ENCODE data around the gene SNAP47. TPM values are rescaled to one million over a fixed set of nuclear protein-coding genes. Genes with fewer than 3 reads are reported as not detected.

The SNAP47 gene
- polyA plus RNA-seq, 1 of the 3 experiments (the other 2 are of a cell fraction), result 45.6 TPM

DNA sequence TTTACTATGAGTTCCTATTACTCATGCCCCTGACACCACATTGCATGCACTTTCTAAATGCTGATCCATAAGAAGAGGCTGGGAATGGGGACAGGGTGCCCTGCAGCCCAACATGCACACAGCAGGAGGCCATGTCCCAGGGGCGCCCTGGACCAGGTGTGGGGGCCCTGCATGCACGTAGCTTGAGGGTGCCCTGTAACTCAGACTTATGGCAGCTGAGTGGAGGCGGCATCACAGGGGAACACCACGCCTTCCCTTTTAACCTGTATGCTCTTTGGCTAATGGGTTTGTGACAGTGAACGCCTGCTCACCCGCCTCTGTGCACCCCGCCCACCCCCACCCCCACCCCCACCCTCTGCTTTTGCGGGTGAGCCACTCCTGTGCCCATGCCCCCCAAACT, 36.1 kb downstream of the SNAP47 start:
- H3K79me2 ChIP-seq (ENCODE audit: insufficient read depth), result no peaks in the 10 kb centered on the region
- no peak overlapping the region for H2AFZ ChIP-seq (ENCODE audit: low read depth)
- H3K27me3 ChIP-seq (ENCODE audit: insufficient read depth), result no peaks in the 10 kb centered on the region
- H3K36me3 ChIP-seq (replicated peaks in 1 of 2; ENCODE audit: control insufficient read depth in 1 of 2, insufficient read depth in 2 of 2, low read length in 1 of 2), result peaks cover 4 to 53% of the 10 kb centered on the region in 2 experiments
- H3K4me2 ChIP-seq, result no peak overlapping the region
- H3K9me2 ChIP-seq, result no peaks in the 10 kb centered on the region
- no peak overlapping the region for H3K27ac ChIP-seq (ENCODE audit: low read depth in 2 of 2, low read length in 1 of 2)
- CTCF ChIA-PET, result no interaction called here
- TF ChIP-seq TCF12 (IDR thresholded peaks at IDR 0.05), result no peak
- TF ChIP-seq, protein P1, sequence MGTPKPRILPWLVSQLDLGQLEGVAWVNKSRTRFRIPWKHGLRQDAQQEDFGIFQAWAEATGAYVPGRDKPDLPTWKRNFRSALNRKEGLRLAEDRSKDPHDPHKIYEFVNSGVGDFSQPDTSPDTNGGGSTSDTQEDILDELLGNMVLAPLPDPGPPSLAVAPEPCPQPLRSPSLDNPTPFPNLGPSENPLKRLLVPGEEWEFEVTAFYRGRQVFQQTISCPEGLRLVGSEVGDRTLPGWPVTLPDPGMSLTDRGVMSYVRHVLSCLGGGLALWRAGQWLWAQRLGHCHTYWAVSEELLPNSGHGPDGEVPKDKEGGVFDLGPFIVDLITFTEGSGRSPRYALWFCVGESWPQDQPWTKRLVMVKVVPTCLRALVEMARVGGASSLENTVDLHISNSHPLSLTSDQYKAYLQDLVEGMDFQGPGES (IDR thresholded peaks at IDR 0.05; ENCODE audit: low read depth, low read length), result no peak
- TF ChIP-seq, protein P2, sequence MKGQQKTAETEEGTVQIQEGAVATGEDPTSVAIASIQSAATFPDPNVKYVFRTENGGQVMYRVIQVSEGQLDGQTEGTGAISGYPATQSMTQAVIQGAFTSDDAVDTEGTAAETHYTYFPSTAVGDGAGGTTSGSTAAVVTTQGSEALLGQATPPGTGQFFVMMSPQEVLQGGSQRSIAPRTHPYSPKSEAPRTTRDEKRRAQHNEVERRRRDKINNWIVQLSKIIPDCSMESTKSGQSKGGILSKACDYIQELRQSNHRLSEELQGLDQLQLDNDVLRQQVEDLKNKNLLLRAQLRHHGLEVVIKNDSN (IDR thresholded peaks at IDR 0.05; ENCODE audit: borderline replicate concordance, low read depth), result no peak
- H3F3A ChIP-seq (replicated peaks; ENCODE audit: insufficient read depth), result peaks cover 7% of the 10 kb centered on the region
- POLR2A ChIA-PET, result no interaction called here
- H3K9me3 ChIP-seq, result no peaks in the 10 kb centered on the region
- 92% methylated on average over 7 of the region's 8 CpGs for WGBS (ENCODE audit: low lambda C conversion rate)
- peaks cover 0 to 11% of the 10 kb centered on the region in 2 experiments; a peak in 3 of 4 replicates for H3K4me1 ChIP-seq (ENCODE audit: control insufficient read depth in 1 of 2, insufficient read depth in 2 of 2, low read depth in 1 of 2, low read length in 1 of 2)
- no peak for DNase-seq
- no peaks in the 10 kb centered on the region for H4K20me1 ChIP-seq (ENCODE audit: insufficient read depth)
- H3K9ac ChIP-seq, result no peak overlapping the region
- no peak overlapping the region for H3K4me3 ChIP-seq (ENCODE audit: low read depth in 2 of 2, low read length in 1 of 2)

DNA sequence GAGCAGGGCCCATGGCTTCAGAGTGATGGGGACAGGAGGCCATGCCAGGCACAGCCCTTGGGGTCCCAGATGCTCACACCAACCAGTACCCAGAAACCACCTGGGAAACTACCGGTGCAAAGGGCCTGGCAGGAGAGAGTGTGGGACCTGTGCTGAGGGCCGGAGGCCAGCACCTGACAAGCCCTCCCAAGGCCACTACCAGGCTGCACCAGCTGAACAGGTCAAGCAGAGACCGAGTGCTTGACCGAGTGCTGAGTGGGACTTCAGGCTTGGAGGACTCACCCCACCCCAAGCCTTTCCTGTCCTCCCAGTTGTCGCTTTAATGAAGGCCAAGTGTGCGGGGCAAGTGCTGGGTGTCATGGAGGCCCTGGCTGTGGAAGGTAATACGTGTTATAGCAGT, 36.5 kb downstream of the SNAP47 start:
- H2AFZ ChIP-seq (ENCODE audit: low read depth), result no peak overlapping the region
- TF ChIP-seq GABPA (IDR thresholded peaks at IDR 0.05; ENCODE audit: low read depth) (no peak), FOSL2 (IDR thresholded peaks at IDR 0.05; ENCODE audit: borderline replicate concordance, low read depth) (no peak), RFX5 (IDR thresholded peaks at IDR 0.05; ENCODE audit: low read length) (no peak), EZH2phosphoT487 (IDR thresholded peaks at IDR 0.05; ENCODE audit: borderline replicate concordance, low read depth) (no peak), RAD21 (IDR thresholded peaks at IDR 0.05; ENCODE audit: low read length) (no peak), CHD2 (IDR thresholded peaks at IDR 0.05; ENCODE audit: low read length, partially characterized antibody) (no peak), EP300 (IDR thresholded peaks at IDR 0.05; ENCODE audit: borderline replicate concordance in 1 of 2, low read depth in 1 of 2, low read length in 1 of 2) (no peak), JUND (IDR thresholded peaks at IDR 0.05) (no peak), FOXJ3 (CRISPR knock-in tag; IDR thresholded peaks at IDR 0.05) (no peak)
- TF ChIP-seq, protein P3, sequence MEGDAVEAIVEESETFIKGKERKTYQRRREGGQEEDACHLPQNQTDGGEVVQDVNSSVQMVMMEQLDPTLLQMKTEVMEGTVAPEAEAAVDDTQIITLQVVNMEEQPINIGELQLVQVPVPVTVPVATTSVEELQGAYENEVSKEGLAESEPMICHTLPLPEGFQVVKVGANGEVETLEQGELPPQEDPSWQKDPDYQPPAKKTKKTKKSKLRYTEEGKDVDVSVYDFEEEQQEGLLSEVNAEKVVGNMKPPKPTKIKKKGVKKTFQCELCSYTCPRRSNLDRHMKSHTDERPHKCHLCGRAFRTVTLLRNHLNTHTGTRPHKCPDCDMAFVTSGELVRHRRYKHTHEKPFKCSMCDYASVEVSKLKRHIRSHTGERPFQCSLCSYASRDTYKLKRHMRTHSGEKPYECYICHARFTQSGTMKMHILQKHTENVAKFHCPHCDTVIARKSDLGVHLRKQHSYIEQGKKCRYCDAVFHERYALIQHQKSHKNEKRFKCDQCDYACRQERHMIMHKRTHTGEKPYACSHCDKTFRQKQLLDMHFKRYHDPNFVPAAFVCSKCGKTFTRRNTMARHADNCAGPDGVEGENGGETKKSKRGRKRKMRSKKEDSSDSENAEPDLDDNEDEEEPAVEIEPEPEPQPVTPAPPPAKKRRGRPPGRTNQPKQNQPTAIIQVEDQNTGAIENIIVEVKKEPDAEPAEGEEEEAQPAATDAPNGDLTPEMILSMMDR (IDR thresholded peaks at IDR 0.05), result no peak
- no peak overlapping the region for H3K4me2 ChIP-seq
- no peak overlapping the region for H3K9ac ChIP-seq
- H4K20me1 ChIP-seq (ENCODE audit: insufficient read depth), result no peaks in the 10 kb centered on the region
- no peak overlapping the region for H3K27ac ChIP-seq (ENCODE audit: low read depth in 2 of 2, low read length in 1 of 2)
- H3K79me2 ChIP-seq (ENCODE audit: insufficient read depth), result no peaks in the 10 kb centered on the region
- ChIA-PET CTCF (interaction anchor here (0.7 to 4.1 kb wide), 3 partner anchors 8 to 291 kb away, joined by 3 to 29 read pairs (median 4); partner anchors contain the start of gene WNT9A), POLR2A (no interaction called here)
- H3K9me2 ChIP-seq, result no peaks in the 10 kb centered on the region
- peaks cover 4 to 50% of the 10 kb centered on the region in 2 experiments for H3K36me3 ChIP-seq (replicated peaks in 1 of 2; ENCODE audit: control insufficient read depth in 1 of 2, insufficient read depth in 2 of 2, low read length in 1 of 2)
- H3F3A ChIP-seq (replicated peaks; ENCODE audit: insufficient read depth), result peaks cover 11% of the 10 kb centered on the region
- no peak overlapping the region for H3K4me3 ChIP-seq (ENCODE audit: low read depth in 2 of 2, low read length in 1 of 2)
- 100% methylated on average over 6 of the region's 7 CpGs for whole genome bisulfite sequencing (ENCODE audit: low lambda C conversion rate)
- no peaks in the 10 kb centered on the region for H3K9me3 ChIP-seq
- no peaks in the 10 kb centered on the region for H3K27me3 ChIP-seq (ENCODE audit: insufficient read depth)
- no peak for DNase-seq
- H3K4me1 ChIP-seq (ENCODE audit: control insufficient read depth in 1 of 2, insufficient read depth in 2 of 2, low read depth in 1 of 2, low read length in 1 of 2), result peaks cover 0 to 16% of the 10 kb centered on the region in 2 experiments; a peak in 2 of 4 replicates
